HG02623 (cell line): ENCODE measurements around the gene KRR1.

Experiments
- ATAC-seq: cut with Tn5 transposase; IDR thresholded peaks from one replicate; pipeline ENCODE4 v1.9.1; 2021; ENCODE audit warnings: moderate library complexity; ENCODE audit not compliant: unreplicated experiment

The KRR1 gene

DNA sequence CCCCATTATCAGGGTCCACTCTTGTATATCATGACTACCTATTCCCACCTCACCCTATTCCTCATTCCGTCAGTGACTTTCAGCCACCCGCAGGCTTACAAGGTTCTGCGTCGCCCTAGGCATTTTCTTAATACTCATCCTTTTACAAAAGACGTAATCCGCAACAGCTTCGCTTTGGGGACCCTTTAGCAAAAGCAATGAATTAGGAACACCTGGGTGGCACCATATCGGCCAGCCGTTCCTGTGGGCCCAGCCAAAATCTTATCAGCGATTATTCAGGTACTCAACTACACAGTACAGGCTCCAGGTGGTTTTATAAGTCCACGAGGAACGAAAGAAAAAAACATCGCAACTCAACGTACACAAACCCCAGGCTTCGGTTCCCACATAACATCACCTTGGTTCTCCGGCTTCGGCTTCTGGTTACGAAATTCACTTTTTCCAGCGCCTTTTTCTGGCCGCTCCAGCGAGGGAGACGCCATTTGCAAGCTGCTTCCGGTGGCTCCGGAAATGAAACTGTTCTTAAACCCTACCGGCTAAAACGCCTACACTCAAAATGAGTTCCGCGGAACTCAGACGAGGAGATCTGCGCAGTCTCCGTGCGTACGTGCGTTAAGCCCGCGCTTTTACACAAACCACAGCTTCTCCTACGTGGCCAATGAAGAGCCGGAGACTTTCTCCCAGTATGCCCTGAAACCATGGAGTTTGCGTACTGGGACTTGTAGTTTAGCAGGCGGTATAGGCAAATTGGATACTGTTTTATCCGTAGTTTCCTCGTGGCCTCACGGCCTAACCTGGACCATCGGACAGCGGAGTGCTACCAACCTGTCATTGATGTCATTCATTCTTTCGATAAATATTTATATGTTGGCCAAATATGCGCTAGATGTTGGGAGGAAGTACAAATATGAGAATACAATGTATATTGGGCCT lies at the start of gene KRR1:
TSS of gene KRR1 (minus strand) at position 494 of the 933 bp plus-strand sequence. CDS start at position 482, 12 bp downstream.
- ATAC-seq: peak; percentile 97

DNA sequence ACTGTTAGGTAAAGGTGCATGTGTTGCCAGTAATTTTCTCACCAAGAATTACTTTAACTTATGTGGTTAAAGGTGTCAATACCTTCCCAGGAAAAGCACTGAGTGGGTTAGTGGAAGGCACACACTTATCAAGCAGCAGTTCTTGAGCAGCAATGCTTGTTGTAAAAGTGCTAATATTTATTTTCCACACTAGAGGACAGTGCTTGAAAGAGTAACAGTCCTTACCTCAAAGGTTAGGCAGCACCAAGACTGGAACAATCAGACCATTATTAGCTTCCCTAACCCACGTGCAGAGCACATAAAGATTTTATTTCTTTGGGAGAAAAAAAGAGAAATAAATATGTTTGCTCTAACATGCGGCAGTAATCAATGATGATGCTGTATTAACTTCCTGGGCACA lies 48.8 kb upstream of the KRR1 start:
- no peak for ATAC-seq

DNA sequence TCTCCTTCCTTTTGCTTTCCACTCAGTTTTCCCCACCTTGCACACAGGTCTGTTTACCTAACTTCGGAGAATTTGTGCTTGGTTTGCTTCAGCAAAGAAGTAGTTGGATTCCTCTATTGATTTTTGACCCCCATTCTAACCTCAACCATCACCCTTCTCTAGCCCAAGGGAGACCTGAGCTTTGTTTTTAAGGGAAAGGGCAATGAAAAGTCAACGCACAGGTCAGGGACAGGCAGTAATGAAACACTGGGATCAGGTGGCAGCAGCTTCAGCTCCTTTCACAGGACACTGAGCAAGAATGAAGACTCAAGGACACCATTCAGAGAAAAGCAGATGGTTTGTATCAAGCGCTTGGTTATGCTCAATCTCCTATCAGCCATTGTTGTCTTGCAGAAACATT lies 46.9 kb upstream of the KRR1 start:
- no peak for ATAC-seq

DNA sequence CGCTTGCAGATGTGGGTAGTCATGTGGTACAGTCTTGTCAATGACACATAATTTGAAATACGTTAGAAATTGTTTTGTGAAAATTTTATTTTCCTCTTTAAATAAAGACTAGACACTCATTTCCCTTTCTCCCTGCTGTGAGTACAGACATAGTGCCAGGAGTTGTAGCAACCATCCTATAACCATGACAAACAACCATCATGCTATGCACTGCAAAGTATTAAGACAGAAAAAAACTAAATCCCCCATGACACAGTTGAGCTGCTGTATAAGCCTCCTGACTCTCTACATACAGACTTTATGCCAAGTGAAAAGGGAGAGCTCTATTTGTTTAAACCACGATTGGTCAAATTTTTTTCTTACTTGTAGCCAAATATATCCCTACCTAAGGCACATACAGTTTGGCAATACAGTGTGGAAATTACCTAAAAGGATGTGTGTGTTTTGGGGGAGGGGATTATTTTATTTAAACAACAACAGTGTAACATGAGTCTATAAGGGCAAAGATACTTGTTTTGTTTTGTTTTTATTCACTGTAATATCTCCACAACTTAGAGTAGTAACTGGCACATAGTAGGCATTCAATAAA lies 45.0 kb upstream of the KRR1 start:
- no peak for ATAC-seq

DNA sequence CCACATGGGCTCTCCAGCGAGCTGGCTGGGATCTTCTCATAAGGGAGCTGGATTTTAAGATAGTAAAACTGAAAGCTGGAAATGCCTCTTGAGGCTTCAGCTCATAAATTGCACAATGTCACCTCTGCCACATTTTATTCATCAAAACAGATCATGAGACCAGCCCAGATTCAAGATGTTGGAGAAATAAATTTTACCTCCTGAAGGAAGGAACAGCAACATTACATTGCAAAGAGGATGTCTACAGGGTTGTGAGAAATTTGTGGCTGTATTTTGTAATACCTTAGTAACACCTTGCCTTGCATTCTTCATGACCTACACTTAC lies 43.1 kb upstream of the KRR1 start:
- ATAC-seq: no peak

DNA sequence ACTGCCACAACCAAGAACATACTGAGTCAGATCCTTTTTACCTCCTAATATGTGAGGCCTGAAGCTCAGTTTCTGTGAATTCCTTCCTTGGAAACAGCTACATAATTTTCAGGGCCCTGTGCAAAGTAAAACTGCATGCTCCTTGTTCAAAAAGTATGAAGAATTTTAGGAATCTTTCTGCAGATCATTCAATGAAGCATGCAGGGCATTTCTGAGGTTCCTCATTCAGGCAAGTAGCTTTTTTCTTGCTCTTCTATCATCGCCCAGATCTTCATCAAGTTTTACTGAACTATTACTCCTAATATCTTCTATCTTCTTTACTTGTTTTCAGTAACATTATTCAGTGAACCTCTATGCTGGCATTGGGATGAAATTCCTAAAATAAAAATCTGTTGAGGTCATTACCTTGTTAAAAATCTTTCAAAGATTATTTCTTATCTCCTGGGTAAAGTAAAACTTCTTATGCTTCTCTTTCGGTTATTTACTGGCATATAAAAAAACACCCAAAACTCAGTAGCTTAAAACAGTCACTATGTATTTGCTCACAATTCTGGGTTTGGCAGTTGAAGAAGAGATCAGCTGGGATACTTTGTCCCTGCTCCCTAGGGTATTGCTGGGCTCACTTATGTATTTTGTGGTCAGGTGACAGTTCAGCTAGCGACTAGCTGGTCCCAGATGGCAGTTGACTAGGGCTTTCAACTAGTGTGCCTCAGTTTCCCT lies 42.6 kb upstream of the KRR1 start:
- ATAC-seq: no peak

DNA sequence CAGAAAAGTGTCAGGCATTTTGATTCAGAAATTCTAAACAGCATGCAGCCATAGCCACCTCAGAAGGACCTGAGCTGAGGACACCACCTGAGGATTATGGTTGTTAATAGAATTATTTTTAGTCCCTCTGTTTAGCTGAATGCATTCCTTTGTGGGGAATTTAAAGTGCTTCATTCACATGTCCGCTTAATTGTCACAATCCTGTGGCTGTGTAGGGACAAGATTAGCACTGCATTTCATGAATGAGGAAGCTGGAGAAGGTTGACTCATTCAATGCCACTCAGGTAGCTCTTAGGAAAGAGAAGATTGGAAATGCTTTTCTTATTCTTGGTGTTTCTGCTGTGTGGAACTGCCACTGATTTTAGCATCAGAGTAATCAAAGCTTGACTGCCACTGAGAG lies 42.0 kb upstream of the KRR1 start:
- no peak for ATAC-seq

DNA sequence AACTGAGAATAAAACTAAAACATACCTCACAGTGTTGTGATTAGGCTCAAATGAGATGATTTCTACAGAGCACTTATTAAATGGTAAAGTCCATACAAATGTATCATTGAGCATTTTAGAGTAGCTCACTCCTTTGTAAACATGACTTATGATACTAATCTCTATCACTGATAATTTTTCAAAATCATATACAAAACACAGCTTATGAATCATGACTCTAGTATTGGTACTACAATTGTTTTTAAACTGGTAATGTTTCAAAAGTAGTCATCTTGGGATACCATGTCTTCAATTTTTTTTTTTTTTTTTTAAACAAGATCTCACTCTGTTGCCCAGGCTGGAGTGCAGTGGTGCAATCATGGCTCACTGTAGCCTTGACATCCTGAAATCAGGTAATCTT lies 40.1 kb upstream of the KRR1 start:
- ATAC-seq: no peak

DNA sequence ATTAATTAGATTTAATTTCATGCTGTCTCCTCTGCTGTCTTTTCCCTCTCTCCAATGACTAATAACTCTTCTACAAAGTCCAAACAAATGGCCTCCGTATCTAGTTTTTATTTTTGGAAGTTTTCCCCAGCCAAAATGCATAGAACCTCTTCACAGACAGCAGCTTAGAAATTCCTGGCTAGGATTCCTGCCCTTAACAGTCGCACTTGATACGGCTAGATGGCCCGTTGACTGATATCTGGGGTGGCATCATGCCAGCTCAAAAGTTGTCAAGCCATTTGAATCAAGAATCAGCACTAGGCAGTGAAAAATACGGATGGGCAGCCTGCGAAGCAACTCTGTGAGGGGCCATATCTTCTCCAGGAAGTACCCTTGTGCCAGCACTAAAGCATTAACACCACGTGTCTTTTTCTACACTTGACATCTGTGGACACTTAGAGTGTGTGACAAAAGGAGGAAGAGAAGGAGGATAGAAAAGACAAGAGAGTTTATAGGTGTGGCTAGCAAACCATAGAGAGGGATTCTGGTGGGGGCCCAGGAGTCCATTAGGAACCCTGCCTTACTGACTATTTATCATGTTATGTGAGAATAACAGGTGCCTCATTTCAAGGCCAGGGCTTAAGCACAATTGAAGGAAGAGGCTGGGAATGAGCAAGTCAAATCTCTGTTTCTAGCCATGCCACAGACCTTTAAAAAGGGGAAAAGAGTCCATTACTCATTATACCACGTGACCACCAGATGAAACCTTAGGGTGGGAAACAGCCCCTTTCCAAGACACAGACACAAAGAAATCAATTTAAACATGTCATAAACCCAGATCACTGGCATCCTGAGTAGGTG lies 39.2 kb upstream of the KRR1 start:
- ATAC-seq: no peak

DNA sequence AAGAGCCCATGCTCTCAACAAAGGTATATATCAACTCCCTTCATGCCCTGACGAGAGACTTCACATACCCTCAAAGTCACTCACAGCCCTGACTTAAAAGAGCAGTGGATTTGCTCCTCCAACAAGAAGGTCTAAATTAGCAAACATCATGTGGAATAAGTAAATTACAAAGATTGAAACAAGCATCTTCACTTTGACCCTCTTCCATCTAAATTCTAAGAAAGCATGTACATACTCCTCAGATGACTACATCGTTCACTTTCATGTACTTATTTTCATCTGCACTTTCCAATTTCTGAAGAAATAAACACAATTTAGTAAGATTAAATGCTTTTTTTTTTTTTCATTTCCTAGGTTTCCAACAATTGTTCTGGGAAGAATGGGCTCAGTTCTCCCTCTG lies 38.6 kb upstream of the KRR1 start:
- ATAC-seq: no peak

DNA sequence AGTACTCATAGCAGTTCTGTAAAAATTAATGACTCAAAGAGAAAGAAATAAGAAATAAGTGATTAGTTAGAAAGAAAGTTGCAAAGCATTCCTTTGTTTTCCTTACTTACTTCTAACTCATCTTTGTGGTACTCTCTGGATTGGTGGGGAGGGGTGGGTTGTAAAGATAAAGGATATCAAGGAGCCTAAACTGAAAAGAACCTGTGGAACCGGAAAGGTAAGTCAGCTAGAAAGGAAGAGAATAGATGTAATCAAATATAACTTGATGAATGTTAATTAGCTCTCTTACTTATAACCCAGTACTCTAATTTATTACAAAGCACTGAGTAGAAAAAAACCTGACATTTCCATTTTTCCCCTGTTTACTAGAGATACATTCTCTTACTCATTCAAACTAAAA lies 37.5 kb upstream of the KRR1 start:
- ATAC-seq: no peak

DNA sequence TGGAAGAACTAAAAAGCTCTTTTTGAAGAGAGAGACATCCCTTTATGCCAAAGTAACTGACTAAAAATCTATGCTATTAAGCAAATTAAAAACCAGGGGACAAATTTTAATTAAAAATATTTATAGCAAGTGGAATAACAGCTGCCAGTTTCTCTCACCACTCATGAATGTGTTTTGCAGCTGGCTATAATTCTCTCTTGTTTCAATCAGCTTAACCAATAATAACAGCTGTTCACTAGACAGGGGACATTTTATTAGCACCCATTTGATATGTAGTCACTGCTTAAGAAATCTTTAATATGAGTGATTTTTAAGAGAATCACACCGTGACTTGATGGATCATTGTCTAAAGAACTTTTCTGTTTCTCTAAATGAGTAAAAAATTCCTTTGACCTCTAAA lies 34.2 kb upstream of the KRR1 start:
- no peak for ATAC-seq

DNA sequence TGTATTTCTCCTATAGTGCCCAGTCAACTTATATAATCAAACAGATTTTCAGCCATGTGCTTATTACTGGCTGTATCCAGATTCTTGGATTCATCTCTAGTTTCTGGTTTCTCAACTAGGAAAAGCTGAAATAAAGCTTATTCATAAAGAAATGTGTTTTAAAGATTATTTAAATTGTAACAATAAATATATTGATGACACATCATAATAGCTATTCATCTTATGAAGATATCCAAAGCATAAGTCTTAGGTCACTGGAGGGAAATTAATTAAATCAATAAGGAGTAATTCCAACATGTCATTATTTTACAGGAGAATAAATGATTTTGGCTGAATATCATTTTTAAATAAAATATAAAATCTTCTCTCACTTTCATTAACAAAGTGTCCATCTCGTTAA lies 32.1 kb upstream of the KRR1 start:
- ATAC-seq: no peak

DNA sequence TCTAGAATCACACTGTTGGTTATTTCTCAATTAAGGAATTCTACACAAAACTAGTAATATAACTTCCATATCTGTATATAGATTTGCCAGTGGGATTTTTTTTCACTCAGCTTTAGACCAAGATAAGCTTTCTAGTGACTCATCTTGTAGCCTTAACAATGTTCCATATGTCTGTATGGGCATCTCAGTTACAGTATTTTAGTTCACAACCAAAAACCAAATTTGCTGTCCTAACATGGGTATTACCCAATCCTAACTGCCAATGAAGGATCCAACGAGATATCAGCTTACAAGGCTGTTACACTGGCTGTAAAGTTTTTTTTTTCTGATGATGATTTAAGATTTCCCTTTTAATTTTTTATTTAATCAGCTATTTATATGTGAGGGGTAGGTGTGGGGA lies 31.5 kb upstream of the KRR1 start:
- ATAC-seq: no peak

DNA sequence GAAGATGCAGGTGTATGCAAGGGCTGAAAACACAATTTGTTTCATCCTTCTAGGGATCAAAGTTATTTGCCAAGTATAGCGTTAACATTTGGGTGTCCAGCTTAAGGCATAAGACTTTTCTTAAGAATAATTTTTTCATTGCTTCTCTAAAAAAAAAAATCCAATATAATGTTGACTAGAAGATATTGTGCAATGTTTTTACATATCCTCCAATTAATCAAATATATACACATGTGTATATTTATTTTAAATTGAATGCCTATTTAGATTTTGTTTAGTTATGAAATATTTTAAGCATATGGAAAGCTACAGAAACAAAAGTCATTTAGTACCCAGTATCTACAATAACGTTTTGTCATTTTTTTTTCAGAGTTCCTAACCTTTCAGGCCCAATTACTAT lies 28.5 kb upstream of the KRR1 start:
- ATAC-seq: no peak

DNA sequence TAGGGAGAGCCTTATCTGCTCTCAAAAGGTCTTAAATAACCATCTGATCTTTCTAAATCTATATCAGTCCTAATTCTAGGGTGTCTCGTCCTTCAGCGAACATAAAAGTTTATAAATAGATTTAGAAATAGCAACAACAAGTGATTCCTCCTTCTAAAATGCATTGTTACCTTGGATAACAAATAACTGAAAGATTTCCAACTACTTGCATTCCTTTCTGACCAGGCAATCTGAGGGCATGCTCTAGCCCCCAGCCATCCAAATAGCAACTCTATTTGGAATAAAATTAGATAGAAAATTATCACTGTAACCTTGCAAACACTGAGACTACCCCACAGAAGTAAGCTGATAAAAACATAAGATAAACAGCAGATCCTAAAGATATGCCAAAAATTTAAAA lies 21.8 kb upstream of the KRR1 start:
- ATAC-seq: no peak

DNA sequence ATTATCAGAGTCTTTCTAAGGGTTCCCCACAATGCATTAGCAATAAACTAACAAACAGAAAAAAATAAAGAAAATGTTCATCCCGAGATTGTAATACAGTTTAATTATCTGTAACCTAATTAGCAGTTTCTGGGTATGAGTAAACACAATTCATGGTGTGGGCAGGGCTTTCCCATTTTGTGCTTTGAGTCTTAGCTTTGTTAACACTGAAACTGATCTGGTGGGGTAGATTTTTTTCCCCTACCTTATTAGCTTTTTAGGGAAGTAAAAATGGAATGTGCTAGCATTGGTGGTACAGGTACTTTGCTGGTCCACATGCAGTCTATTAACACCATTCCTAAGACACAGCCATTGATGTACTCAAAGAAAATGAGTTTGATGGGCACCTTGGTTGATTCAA lies 18.4 kb upstream of the KRR1 start:
- no peak for ATAC-seq

DNA sequence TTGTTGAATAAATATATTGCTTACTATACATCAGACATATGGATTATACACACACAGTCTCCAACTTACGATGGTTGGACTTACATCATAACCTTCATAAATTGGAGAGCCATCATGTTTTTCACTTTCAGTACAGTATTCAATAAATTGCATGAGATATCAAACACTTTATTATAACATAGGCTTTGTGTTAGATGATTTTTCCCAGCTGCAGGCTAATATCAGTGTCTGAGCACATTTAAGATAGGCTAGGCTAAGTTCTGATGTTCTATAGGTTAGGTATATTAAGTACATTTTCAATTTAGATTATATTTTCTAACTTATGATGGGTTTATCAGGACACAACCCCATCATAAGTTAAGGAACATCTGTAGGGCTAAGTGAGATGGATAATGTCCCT lies 17.9 kb upstream of the KRR1 start:
- ATAC-seq: no peak

DNA sequence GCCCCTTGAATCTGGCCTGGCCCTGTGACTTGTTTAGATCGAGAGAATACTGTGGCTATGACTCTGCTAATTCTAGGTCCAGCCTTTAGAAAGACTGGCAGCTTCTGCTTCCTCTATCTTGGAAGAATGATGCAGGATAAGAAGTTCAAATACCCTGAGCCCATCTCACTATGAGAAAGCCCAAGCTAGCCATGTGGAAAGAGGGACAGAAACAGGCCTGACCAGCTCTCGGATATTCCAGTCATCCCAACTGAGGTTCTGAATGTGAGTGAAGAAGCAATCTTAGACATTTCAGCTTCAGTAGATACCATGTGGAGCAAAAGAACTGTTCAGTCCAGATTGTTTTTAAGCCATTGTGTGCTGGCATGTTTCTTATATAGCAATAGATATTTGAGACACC lies 17.3 kb upstream of the KRR1 start:
- no peak for ATAC-seq

DNA sequence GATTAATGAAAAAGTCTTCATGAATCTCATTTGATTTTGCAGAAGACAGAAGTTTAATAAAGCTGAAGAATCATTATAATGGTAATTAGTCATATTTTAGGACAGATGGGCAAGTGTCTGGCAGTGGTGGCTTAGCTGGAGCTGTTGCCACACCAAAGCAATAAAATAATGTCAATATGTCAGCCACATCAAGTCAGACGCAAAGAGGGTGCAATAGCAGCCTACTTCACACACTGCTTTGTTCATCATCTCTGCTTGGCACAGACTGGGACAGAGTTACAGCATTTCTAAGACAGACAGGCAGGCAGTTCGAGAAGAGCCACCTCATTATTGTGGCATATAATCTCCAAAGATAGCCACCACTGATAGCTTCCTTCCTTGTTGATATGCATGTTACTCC lies 16.9 kb upstream of the KRR1 start:
- no peak for ATAC-seq
